Left lung (tissue), 10 donors: Measurements from ENCODE around the gene CRB2. TPM values are rescaled to one million over a fixed set of nuclear protein-coding genes. Genes with fewer than 3 reads are reported as not detected.

Experiments
- ATAC-seq: fragments of 200-7000 bp; cut with Tn5 transposase; one replicate; pipeline ENCODE4 v1.9.1; 2020; ENCODE audit warnings: moderate library complexity
- DNase-seq, 4 donors: peaks; one replicate each; pipeline ENCODE4 v3.0.0-alpha.2; 2013 to 2020
- H3K27ac ChIP-seq, 2 donors: fragments of 200-600 bp; sonication (generic) in 1 of 2; one replicate each; pipeline versions ENCODE4 v1.5.0 to v1.8.0; 2020 to 2021
- H3K27me3 ChIP-seq, 2 donors: fragments of 200-600 bp; sonication (generic) in 1 of 2; one replicate each; pipeline versions ENCODE4 v1.5.0 to v1.8.0; 2020 to 2021
- H3K36me3 ChIP-seq, 2 donors: fragments of 200-600 bp; sonication (generic) in 1 of 2; one replicate each; pipeline versions ENCODE4 v1.5.0 to v1.8.0; 2020 to 2021
- H3K4me1 ChIP-seq, 2 donors: fragments of 200-600 bp; one replicate each; pipeline ENCODE4 v1.8.0; 2021
- H3K4me3 ChIP-seq, 2 donors: fragments of 200-600 bp; sonication (generic) in 1 of 2; one replicate each; pipeline versions ENCODE4 v1.5.0 to v1.8.0; 2020 to 2021; ENCODE audit warnings: mild to moderate bottlenecking in 1 of 2
- H3K9me3 ChIP-seq, 2 donors: fragments of 200-600 bp; sonication (generic) in 1 of 2; one replicate each; pipeline versions ENCODE4 v1.5.0 to v1.8.0; 2020 to 2021
- CTCF ChIP-seq, 2 donors: fragments of 200-600 bp; sonication (generic) in 1 of 2; IDR thresholded peaks; one replicate each; pipeline versions ENCODE4 v1.5.0 to v1.8.0; 2021; ENCODE audit warnings: antibody characterized with exemption in 2 of 2
- intact Hi-C, 2 donors: fragments of 100-400 bp; cut with DNase I; formaldehyde crosslinking; loops; one replicate each; pipeline versions ENCODE4 v1.11.2 to v1.14.2; 2022
- polyA plus RNA-seq, 6 donors: library from polyadenylated mRNA; unstranded; fragments of 120-200 nt; gene quantifications; one replicate each; pipeline ENCODE4 v1.2.1, GENCODE V29; 2013; ENCODE audit not compliant: insufficient read length in 6 of 6
- total RNA-seq, 2 donors: library from RNA; stranded (reverse); fragmentation: NEBNext Ultra II Directional; extraction: Animal tissue kit (Norgen Biotek cat#: 25700); gene quantifications; one replicate each; pipeline ENCODE4 v1.2.1, GENCODE V29; 2021
- donor health status: DM: no; HTN: yes; CAD: no.
- donor health status: DM: no; HTN: no; CAD: no.

CRB2 gene
- total and polyA plus RNA-seq, 8 donors = 0.08 to 0.58 (median 0.34) TPM

GRCh38 chr9:123361731-123362510 lies 5.9 kb downstream of the CRB2 start:
- intact Hi-C loops = no loop called here
- no peak for TF ChIP-seq CTCF (IDR thresholded peaks at IDR 0.05)

GRCh38 chr9:123362856-123363255 lies 6.9 kb downstream of the CRB2 start:
- Histone ChIP-seq H3K27me3 (peaks cover 0 to 39% of the 10 kb centered on the region in 2 donors), H3K9me3 (no peaks in the 10 kb centered on the region), H3K4me3 (no peak overlapping the region), H3K4me1 (no peaks in the 10 kb centered on the region), H3K27ac (no peak overlapping the region), H3K36me3 (no peaks in the 10 kb centered on the region)
- ATAC-seq (no peak), DNase-seq (no peak)
- intact Hi-C loops = no loop called here
- TF ChIP-seq CTCF (IDR thresholded peaks at IDR 0.05) = no peak

More at GRCh38 chr9:123361731-123362510, 5.9 kb downstream of the CRB2 start:
- no peaks in the 10 kb centered on the region for H3K4me1 ChIP-seq
- H3K9me3 ChIP-seq = no peaks in the 10 kb centered on the region
- H3K27ac ChIP-seq = no peak overlapping the region
- peaks cover 0 to 39% of the 10 kb centered on the region in 2 donors for H3K27me3 ChIP-seq
- ATAC-seq (no peak), DNase-seq (no peak)
- no peaks in the 10 kb centered on the region for H3K36me3 ChIP-seq
- H3K4me3 ChIP-seq = no peak overlapping the region

- intact Hi-C loops = no loop called here
- Histone ChIP-seq H3K36me3 (no peaks in the 10 kb centered on the region), H3K27ac (no peak overlapping the region), H3K9me3 (no peaks in the 10 kb centered on the region), H3K27me3 (peaks cover 0 to 52% of the 10 kb centered on the region in 2 donors), H3K4me1 (no peaks in the 10 kb centered on the region), H3K4me3 (no peak overlapping the region)
- ATAC-seq = peak; percentile 34
- peak in 2 of 4 donors; percentile 45 to 46 for DNase-seq
- no peak for TF ChIP-seq CTCF (IDR thresholded peaks at IDR 0.05)
Measured at GRCh38 chr9:123364241-123364824, 8.3 kb downstream of the CRB2 start.

- DNase-seq (no peak), ATAC-seq (no peak)
- TF ChIP-seq CTCF (IDR thresholded peaks at IDR 0.05) = no peak
- Histone ChIP-seq H3K4me1 (no peaks in the 10 kb centered on the region), H3K4me3 (no peak overlapping the region), H3K36me3 (no peaks in the 10 kb centered on the region), H3K9me3 (no peaks in the 10 kb centered on the region), H3K27ac (no peak overlapping the region), H3K27me3 (peaks cover 0 to 62% of the 10 kb centered on the region in 2 donors)
- intact Hi-C loops = no loop called here
Measured at GRCh38 chr9:123365287-123365880, 9.4 kb downstream of the CRB2 start.

- DNase-seq (peak in 1 of 4 donors; percentile 76), ATAC-seq (no peak)
- peaks cover 0 to 66% of the 10 kb centered on the region in 2 donors for H3K27me3 ChIP-seq
- TF ChIP-seq CTCF (IDR thresholded peaks at IDR 0.05) = no peak
- no peak overlapping the region for H3K4me3 ChIP-seq
- no peak overlapping the region for H3K27ac ChIP-seq
- H3K9me3 ChIP-seq = no peaks in the 10 kb centered on the region
- no peaks in the 10 kb centered on the region for H3K36me3 ChIP-seq
- no peaks in the 10 kb centered on the region for H3K4me1 ChIP-seq
- intact Hi-C loops = no loop called here
Measured at GRCh38 chr9:123365881-123366528, 10.0 kb downstream of the CRB2 start.
